IPS-20b (cell line): ENCODE measurements around the gene RIPK4.

ENCODE experiments used
- H3K27ac ChIP-seq: one replicate; pipeline ENCODE4 v1.5.1; 2013; ENCODE audit warnings: low read length
- H3K27me3 ChIP-seq: 2 replicates; pipeline ENCODE4 v1.6.1; 2013; ENCODE audit warnings: mild to moderate bottlenecking, low read length, inconsistent platforms; ENCODE audit not compliant: insufficient read depth
- H3K36me3 ChIP-seq: 2 replicates; pipeline ENCODE4 v1.6.1; 2013; ENCODE audit warnings: low read depth, mild to moderate bottlenecking, inconsistent platforms, low read length, moderate library complexity; ENCODE audit not compliant: insufficient read depth
- H3K4me1 ChIP-seq: 2 replicates; pipeline ENCODE4 v1.6.1; 2013; ENCODE audit warnings: mild to moderate bottlenecking, control low read depth, inconsistent platforms, low read length, moderate library complexity; ENCODE audit not compliant: insufficient read depth
- H3K4me3 ChIP-seq: 2 replicates; pipeline ENCODE4 v1.5.1; 2013; ENCODE audit warnings: mild to moderate bottlenecking, low read length, inconsistent platforms
- H3K9ac ChIP-seq: 2 replicates; pipeline ENCODE4 v1.6.1; 2013; ENCODE audit warnings: low read depth, mild to moderate bottlenecking, inconsistent platforms, low read length, moderate library complexity
- H3K9me3 ChIP-seq: 2 replicates; pipeline ENCODE4 v1.6.1; 2013; ENCODE audit warnings: mild to moderate bottlenecking, low read depth, low read length, inconsistent platforms; ENCODE audit not compliant: insufficient read depth

RIPK4 gene

GRCh38 chr21:41759214-41759840 is 7.5 kb downstream of the RIPK4 start:
- H3K4me1 ChIP-seq, result peaks cover 40% of the 10 kb centered on the region
- no peak overlapping the region for H3K4me3 ChIP-seq
- no peaks in the 10 kb centered on the region for H3K9me3 ChIP-seq
- H3K27me3 ChIP-seq, result peaks cover 90% of the 10 kb centered on the region
- no peak overlapping the region for H3K9ac ChIP-seq
- H3K27ac ChIP-seq, result no peak overlapping the region
- H3K36me3 ChIP-seq, result no peaks in the 10 kb centered on the region

GRCh38 chr21:41758550-41758949 is 8.3 kb downstream of the RIPK4 start:
- Histone ChIP-seq H3K4me3 (no peak overlapping the region), H3K9me3 (no peaks in the 10 kb centered on the region), H3K27ac (no peak overlapping the region), H3K4me1 (peaks cover 40% of the 10 kb centered on the region), H3K27me3 (peaks cover 90% of the 10 kb centered on the region), H3K9ac (no peak overlapping the region), H3K36me3 (no peaks in the 10 kb centered on the region)

- Histone ChIP-seq H3K27ac (no peak overlapping the region), H3K36me3 (no peaks in the 10 kb centered on the region), H3K4me3 (no peak overlapping the region), H3K9ac (no peak overlapping the region), H3K4me1 (peaks cover 45% of the 10 kb centered on the region), H3K9me3 (no peaks in the 10 kb centered on the region), H3K27me3 (peaks cover 90% of the 10 kb centered on the region)
Observed at GRCh38 chr21:41755934-41756773, 10.7 kb downstream of the RIPK4 start.

- H3K27ac ChIP-seq, result no peak overlapping the region
- H3K4me1 ChIP-seq, result peaks cover 42% of the 10 kb centered on the region
- no peaks in the 10 kb centered on the region for H3K36me3 ChIP-seq
- peaks cover 90% of the 10 kb centered on the region for H3K27me3 ChIP-seq
- H3K9ac ChIP-seq, result no peak overlapping the region
- no peaks in the 10 kb centered on the region for H3K9me3 ChIP-seq
- H3K4me3 ChIP-seq, result no peak overlapping the region
Observed at GRCh38 chr21:41755258-41755933, 11.5 kb downstream of the RIPK4 start.

- Histone ChIP-seq H3K4me1 (peaks cover 42% of the 10 kb centered on the region), H3K36me3 (no peaks in the 10 kb centered on the region), H3K9me3 (no peaks in the 10 kb centered on the region), H3K9ac (no peak overlapping the region), H3K4me3 (no peak overlapping the region), H3K27ac (no peak overlapping the region), H3K27me3 (peaks cover 87% of the 10 kb centered on the region)
Observed at GRCh38 chr21:41754479-41754891, 12.4 kb downstream of the RIPK4 start.

GRCh38 chr21:41753006-41753898 is 13.6 kb downstream of the RIPK4 start:
- Histone ChIP-seq H3K4me3 (no peak overlapping the region; the same call in 1 of the 2 replicates), H3K4me1 (peaks cover 42% of the 10 kb centered on the region), H3K36me3 (no peaks in the 10 kb centered on the region), H3K9ac (no peak overlapping the region), H3K9me3 (no peaks in the 10 kb centered on the region), H3K27me3 (peaks cover 75% of the 10 kb centered on the region), H3K27ac (no peak overlapping the region)

GRCh38 chr21:41752231-41752681 is 14.6 kb downstream of the RIPK4 start:
- H3K4me1 ChIP-seq, result peaks cover 42% of the 10 kb centered on the region
- H3K9ac ChIP-seq, result no peak overlapping the region
- peaks cover 73% of the 10 kb centered on the region for H3K27me3 ChIP-seq
- no peak overlapping the region for H3K27ac ChIP-seq
- no peaks in the 10 kb centered on the region for H3K9me3 ChIP-seq
- H3K4me3 ChIP-seq, result no peak overlapping the region
- H3K36me3 ChIP-seq, result no peaks in the 10 kb centered on the region

GRCh38 chr21:41751611-41752011 is 15.2 kb downstream of the RIPK4 start:
- peaks cover 42% of the 10 kb centered on the region for H3K4me1 ChIP-seq
- H3K27ac ChIP-seq, result no peak overlapping the region
- H3K9me3 ChIP-seq, result no peaks in the 10 kb centered on the region
- H3K36me3 ChIP-seq, result no peaks in the 10 kb centered on the region; the same call in 1 of the 2 replicates
- H3K4me3 ChIP-seq, result no peak overlapping the region
- H3K27me3 ChIP-seq, result peaks cover 69% of the 10 kb centered on the region
- no peak overlapping the region for H3K9ac ChIP-seq

GRCh38 chr21:41750532-41751151 is 16.2 kb downstream of the RIPK4 start:
- peaks cover 59% of the 10 kb centered on the region for H3K27me3 ChIP-seq
- H3K9me3 ChIP-seq, result no peaks in the 10 kb centered on the region
- no peak overlapping the region for H3K4me3 ChIP-seq
- no peaks in the 10 kb centered on the region; the same call in 1 of the 2 replicates for H3K36me3 ChIP-seq
- no peak overlapping the region for H3K27ac ChIP-seq
- no peak overlapping the region for H3K9ac ChIP-seq
- H3K4me1 ChIP-seq, result peaks cover 42% of the 10 kb centered on the region

GRCh38 chr21:41750051-41750450 is 16.8 kb downstream of the RIPK4 start:
- Histone ChIP-seq H3K9me3 (no peaks in the 10 kb centered on the region), H3K36me3 (no peaks in the 10 kb centered on the region; the same call in 1 of the 2 replicates), H3K4me3 (no peak overlapping the region), H3K9ac (no peak overlapping the region), H3K27me3 (peaks cover 53% of the 10 kb centered on the region), H3K27ac (no peak overlapping the region), H3K4me1 (peaks cover 40% of the 10 kb centered on the region)
